ENCODE data around the gene METTL8. TPM values are rescaled to one million over a fixed set of nuclear protein-coding genes. Genes with fewer than 3 reads are reported as not detected.

METTL8 gene
- polyA plus RNA-seq, 1 of the 3 experiments (the other 2 are of a cell fraction), result 5.1 TPM

- TF ChIP-seq CTCF (IDR thresholded peaks at IDR 0.05), result no peak
Measured at GRCh38 chr2:171330155-171330956, 103.4 kb downstream of the METTL8 start (continued).

GRCh38 chr2:171327043-171327496, 106.7 kb downstream of the METTL8 start:
- 93% methylated on average over 4 of the region's 4 CpGs for WGBS (ENCODE audit: low lambda C conversion rate)
- Histone ChIP-seq H3K9me3 (no peaks in the 10 kb centered on the region), H3K36me3 (replicated peaks in 1 of 2; ENCODE audit: control insufficient read depth in 1 of 2, insufficient read depth in 2 of 2, low read length in 1 of 2) (peaks cover 0 to 7% of the 10 kb centered on the region in 2 experiments), H3K9me2 (no peaks in the 10 kb centered on the region), H3F3A (replicated peaks; ENCODE audit: insufficient read depth) (no peaks in the 10 kb centered on the region), H3K9ac (no peak overlapping the region), H2AFZ (ENCODE audit: low read depth) (no peak overlapping the region), H3K4me1 (ENCODE audit: control insufficient read depth in 1 of 2, insufficient read depth in 2 of 2, low read depth in 1 of 2, low read length in 1 of 2) (no peaks in the 10 kb centered on the region), H4K20me1 (ENCODE audit: insufficient read depth) (no peaks in the 10 kb centered on the region), H3K79me2 (ENCODE audit: insufficient read depth) (no peaks in the 10 kb centered on the region), H3K27ac (ENCODE audit: low read depth in 2 of 2, low read length in 1 of 2) (no peak overlapping the region), H3K27me3 (ENCODE audit: insufficient read depth) (no peaks in the 10 kb centered on the region), H3K4me3 (ENCODE audit: low read depth in 2 of 2, low read length in 1 of 2) (no peak overlapping the region), H3K4me2 (no peak overlapping the region)
- ChIA-PET CTCF (interaction anchor here (0.9 to 1.5 kb wide), 2 partner anchors 19 to 30 kb away, joined by 3 to 4 read pairs; no protein-coding TSS in a partner anchor), POLR2A (no interaction called here)
- no peak for TF ChIP-seq POLR2AphosphoS5 (IDR thresholded peaks at IDR 0.05; ENCODE audit: low read depth, low read length)
- TF ChIP-seq RCOR1 (IDR thresholded peaks at IDR 0.05; ENCODE audit: low read length), result no peak
- no peak for TF ChIP-seq ELF1 (IDR thresholded peaks at IDR 0.05)
- TF ChIP-seq GABPA (IDR thresholded peaks at IDR 0.05; ENCODE audit: low read depth), result no peak
- TF ChIP-seq TAF1 (IDR thresholded peaks at IDR 0.05; ENCODE audit: borderline replicate concordance, low read depth, low read length), result no peak
- TF ChIP-seq MEF2A (IDR thresholded peaks at IDR 0.05; ENCODE audit: borderline replicate concordance, low read depth), result no peak
- TF ChIP-seq PBX3 (IDR thresholded peaks at IDR 0.05), result no peak
- no peak for TF ChIP-seq FOXM1 (IDR thresholded peaks at IDR 0.05; ENCODE audit: low read depth)
- no peak for TF ChIP-seq USF1 (IDR thresholded peaks at IDR 0.05; ENCODE audit: borderline replicate concordance, low read depth)
- no peak for DNase-seq
